K562 (cell line): ENCODE results near the gene STAB1. TPM values are rescaled to one million over a fixed set of nuclear protein-coding genes. Genes with fewer than 3 reads are reported as not detected.

Source experiments
- ARID2 ChIP-seq: fragments of 450-650 bp; IDR thresholded peaks from 2 replicates; pipeline ENCODE4 v1.6.1; 2017; ENCODE audit warnings: antibody characterized with exemption, mild to moderate bottlenecking
- ESRRA ChIP-seq: fragments of 450-650 bp; IDR thresholded peaks from 2 replicates; pipeline ENCODE4 v1.6.1; 2014; ENCODE audit warnings: low read depth, mild to moderate bottlenecking, moderate library complexity, borderline replicate concordance
- FOXJ2 ChIP-seq: fragments of 200-800 bp; sonication (Bioruptor generic); IDR thresholded peaks from 2 replicates; pipeline ENCODE4 v1.6.1; 2016; ENCODE audit warnings: missing genetic modification characterization, missing compliant biosample characterization
- KLF16 ChIP-seq: IDR thresholded peaks from 2 replicates; pipeline ENCODE4 v1.6.1; 2016; ENCODE audit warnings: antibody characterized with exemption
- LARP7 ChIP-seq: fragments of 450-650 bp; IDR thresholded peaks from 2 replicates; pipeline ENCODE4 v1.6.1; 2016
- LCOR ChIP-seq: sonication (generic); formaldehyde crosslinking; IDR thresholded peaks from 2 replicates; pipeline ENCODE4 v1.8.0; 2022; ENCODE audit warnings: mild to moderate bottlenecking, missing genetic modification reagents
- MLX ChIP-seq, 2 experiments: fragments of 450-650 bp in 1 of 2; sonication (generic) in 1 of 2; formaldehyde crosslinking; conservative IDR thresholded peaks; 2 replicates each; pipeline versions ENCODE4 v1.4.0 to v1.8.1; 2020 to 2022; ENCODE audit warnings: mild to moderate bottlenecking in 1 of 2, missing genetic modification reagents in 1 of 2
- NFATC3 ChIP-seq: fragments of 450-650 bp; IDR thresholded peaks from 2 replicates; pipeline ENCODE4 v1.6.1; 2017; ENCODE audit warnings: mild to moderate bottlenecking
- NR2C2 ChIP-seq, 2 experiments: fragments of 200-800 bp in 1 of 2; sonication (Bioruptor generic) in 1 of 2; sonication (generic) in 1 of 2; formaldehyde crosslinking in 1 of 2; IDR thresholded peaks; 2 replicates each; pipeline versions ENCODE4 v1.6.1 to v1.8.0; 2016 to 2022; ENCODE audit warnings: mild to moderate bottlenecking in 1 of 2, missing compliant biosample characterization in 1 of 2, missing genetic modification characterization in 1 of 2, missing genetic modification reagents in 1 of 2
- PHB ChIP-seq: fragments of 250-450 bp; sonication (Bioruptor Pico); IDR thresholded peaks from 2 replicates; pipeline ENCODE4 v1.5.0; 2021
- PKNOX1 ChIP-seq: fragments of 450-650 bp; IDR thresholded peaks from 2 replicates; pipeline ENCODE4 v1.6.1; 2016
- PRMT5 ChIP-seq: sonication (generic); formaldehyde crosslinking; IDR thresholded peaks from 2 replicates; pipeline ENCODE4 v1.5.0; 2020; ENCODE audit warnings: missing genetic modification reagents
- RBM17 ChIP-seq: fragments of 200-400 bp; formaldehyde crosslinking; IDR thresholded peaks from 2 replicates; pipeline ENCODE4 v1.6.1; 2017; ENCODE audit warnings: low read depth, mild to moderate bottlenecking, low read length, borderline replicate concordance
- SRSF9 ChIP-seq: fragments of 200-400 bp; formaldehyde crosslinking; IDR thresholded peaks from 2 replicates; pipeline ENCODE4 v1.6.1; 2017; ENCODE audit warnings: low read depth, low read length, borderline replicate concordance
- USF2 ChIP-seq: sonication (generic); formaldehyde crosslinking; IDR thresholded peaks from 2 replicates; pipeline ENCODE4 v1.5.0; 2020; ENCODE audit warnings: missing genetic modification reagents
- ZBTB11 ChIP-seq, 3 experiments: fragments of 200-800 bp in 1 of 3; fragments of 250-450 bp in 1 of 3; fragments of 450-650 bp in 1 of 3; sonication (Bioruptor Pico) in 1 of 3; sonication (Bioruptor generic) in 1 of 3; formaldehyde crosslinking in 1 of 3; IDR thresholded peaks; 2 replicates each; pipeline versions ENCODE4 v1.6.1 to v1.8.0; 2016 to 2022; ENCODE audit warnings: mild to moderate bottlenecking in 2 of 3, missing genetic modification characterization in 2 of 3, missing compliant biosample characterization in 1 of 3, moderate library complexity in 1 of 3
- ZFPM2 ChIP-seq: fragments of 250-450 bp; sonication (Bioruptor Pico); IDR thresholded peaks from 2 replicates; pipeline ENCODE4 v1.5.1; 2022; ENCODE audit warnings: mild to moderate bottlenecking
- ZNF561 ChIP-seq: fragments of 450-650 bp; formaldehyde crosslinking; conservative IDR thresholded peaks from 2 replicates; pipeline ENCODE4 v1.4.0; 2020; ENCODE audit warnings: mild to moderate bottlenecking, moderate library complexity
- polyA plus RNA-seq, 8 experiments: library from polyadenylated mRNA; depleted of rRNA in 4 of 8; stranded (reverse) in 5 of 8; unstranded in 3 of 8; fragments of >200 nt; fragmentation: Nextera tagmentation in 2 of 8; fragmentation: Illumina TruSeq in 1 of 8; extraction: Ambion mirVana in 2 of 8; extraction: Trizol in 1 of 8; gene quantifications; 2 replicates each; pipeline versions ENCODE4 v1.2.1 to v1.2.3, GENCODE V29; 2011 to 2014; ENCODE audit warnings: inconsistent platforms in 1 of 8, missing spikeins in 1 of 8
- total RNA-seq, 7 experiments: library from RNA; depleted of rRNA in 6 of 7; stranded (reverse); fragments of >200 nt in 6 of 7; fragmentation: Illumina TruSeq in 2 of 7; extraction: Trizol in 2 of 7; gene quantifications; 2 replicates each; pipeline versions ENCODE4 v1.2.1 to v1.2.3, GENCODE V29; 2011 to 2021; ENCODE audit warnings: low replicate concordance in 1 of 7
- TF ChIP-seq, protein P1 (sequence below): fragments of 250-450 bp; sonication (Bioruptor Pico); IDR thresholded peaks from 2 replicates; pipeline ENCODE4 v1.6.1; 2021; ENCODE audit warnings: mild to moderate bottlenecking
- TF ChIP-seq, protein P2 (sequence below): sonication (generic); formaldehyde crosslinking; IDR thresholded peaks from 2 replicates; pipeline ENCODE4 v1.9.0; 2022; ENCODE audit warnings: mild to moderate bottlenecking, missing genetic modification reagents

The STAB1 gene
- total and polyA plus RNA-seq, 9 of the 15 experiments (the other 6 are each of a cell fraction or from before 2014, with no cell fraction given), result 0.20 to 3.9 (median 1.2) TPM

DNA sequence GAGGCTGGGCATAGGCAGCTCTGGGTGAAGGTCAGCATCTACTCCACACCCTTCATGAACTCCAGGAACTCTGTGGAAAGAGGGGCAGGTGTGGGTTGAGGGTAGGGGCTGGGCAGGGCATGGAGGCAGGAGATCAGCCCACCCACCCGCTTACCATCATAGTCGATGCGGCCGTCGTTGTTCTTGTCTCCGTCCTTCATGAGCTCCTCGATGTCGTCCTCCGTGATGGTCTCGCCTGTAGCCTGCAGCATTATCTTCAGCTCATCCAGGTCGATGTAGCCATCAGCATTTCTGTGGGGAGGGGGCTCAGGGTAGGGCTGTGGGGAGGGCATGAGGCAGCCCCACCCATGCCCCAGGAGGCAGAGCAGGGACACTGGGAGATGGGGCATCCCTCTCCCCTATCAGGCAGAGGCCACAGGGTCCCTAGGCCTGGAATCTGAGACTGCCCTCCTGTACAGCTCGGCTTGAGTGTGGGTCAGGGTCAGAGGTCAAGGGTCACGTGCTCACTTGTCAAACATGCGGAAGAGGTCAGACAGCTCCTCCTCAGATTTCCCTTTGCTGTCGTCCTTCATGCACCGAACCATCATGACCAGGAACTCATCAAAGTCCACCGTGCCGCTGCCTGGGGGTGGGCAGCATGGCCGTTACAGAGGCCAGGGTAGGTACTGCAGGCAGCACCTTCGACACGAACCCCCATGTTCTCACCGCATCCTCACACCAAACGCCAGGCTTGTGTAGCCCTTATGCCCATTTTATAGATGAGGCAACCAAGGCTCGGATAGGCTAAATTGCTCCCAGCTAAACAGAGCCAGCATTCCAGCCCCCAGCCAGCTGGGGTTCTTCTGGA is 43.7 kb upstream of the STAB1 start (continued):
- no peak for TF ChIP-seq ESRRA
- no peak for TF ChIP-seq FOXJ2 (tag)
- no peak for TF ChIP-seq KLF16
- TF ChIP-seq MLX (CRISPR knock-in tag; conservative IDR thresholded peaks at IDR 0.05), result no peak
- no peak for TF ChIP-seq ZBTB11 (CRISPR knock-in tag; IDR thresholded peaks at IDR 0.05)
- TF ChIP-seq, protein P1, sequence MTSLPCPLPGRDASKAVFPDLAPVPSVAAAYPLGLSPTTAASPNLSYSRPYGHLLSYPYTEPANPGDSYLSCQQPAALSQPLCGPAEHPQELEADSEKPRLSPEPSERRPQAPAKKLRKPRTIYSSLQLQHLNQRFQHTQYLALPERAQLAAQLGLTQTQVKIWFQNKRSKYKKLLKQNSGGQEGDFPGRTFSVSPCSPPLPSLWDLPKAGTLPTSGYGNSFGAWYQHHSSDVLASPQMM (CRISPR knock-in tag), result no peak
- TF ChIP-seq USF2 (CRISPR knock-in tag), result peak; percentile 72
- no peak for TF ChIP-seq ARID2
- no peak for TF ChIP-seq NFATC3
- TF ChIP-seq, protein P2, sequence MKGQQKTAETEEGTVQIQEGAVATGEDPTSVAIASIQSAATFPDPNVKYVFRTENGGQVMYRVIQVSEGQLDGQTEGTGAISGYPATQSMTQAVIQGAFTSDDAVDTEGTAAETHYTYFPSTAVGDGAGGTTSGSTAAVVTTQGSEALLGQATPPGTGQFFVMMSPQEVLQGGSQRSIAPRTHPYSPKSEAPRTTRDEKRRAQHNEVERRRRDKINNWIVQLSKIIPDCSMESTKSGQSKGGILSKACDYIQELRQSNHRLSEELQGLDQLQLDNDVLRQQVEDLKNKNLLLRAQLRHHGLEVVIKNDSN, result peak; percentile 87
- no peak for TF ChIP-seq ZNF561 (CRISPR knock-in tag)
- no peak for TF ChIP-seq RBM17
- TF ChIP-seq PKNOX1, result no peak
- TF ChIP-seq LCOR (CRISPR knock-in tag), result no peak
- no peak for TF ChIP-seq ZFPM2 (CRISPR knock-in tag)
- TF ChIP-seq LARP7, result no peak
- TF ChIP-seq PHB (CRISPR knock-in tag), result no peak
- no peak for TF ChIP-seq PRMT5
- TF ChIP-seq NR2C2 (CRISPR knock-in tag; IDR thresholded peaks at IDR 0.05), result peak; percentile 95
- peak; percentile 88 for TF ChIP-seq NR2C2 (tag; IDR thresholded peaks at IDR 0.05)
- TF ChIP-seq SRSF9, result no peak
